ENCODE data around the gene TROAP. TPM values are rescaled to one million over a fixed set of nuclear protein-coding genes. Genes with fewer than 3 reads are reported as not detected.

TROAP gene
- total and polyA plus RNA-seq, 9 of the 15 experiments (the other 6 are each of a cell fraction or from before 2014, with no cell fraction given) = 46.4 to 171 (median 59.8) TPM

GRCh38 chr12:49296034-49296835 is 26.8 kb upstream of the TROAP start (continued):
- no peak for TF ChIP-seq USF2 (CRISPR knock-in tag; IDR thresholded peaks at IDR 0.05)
- TF ChIP-seq ZNF232 (CRISPR knock-in tag; IDR thresholded peaks at IDR 0.05) = no peak
- TF ChIP-seq ZBTB17 (CRISPR knock-in tag; IDR thresholded peaks at IDR 0.05) = no peak
- TF ChIP-seq ZNF668 (CRISPR knock-in tag; IDR thresholded peaks at IDR 0.05) = no peak
- no peak for TF ChIP-seq DLX4 (CRISPR knock-in tag; IDR thresholded peaks at IDR 0.05)
- TF ChIP-seq SETDB1 (IDR thresholded peaks at IDR 0.05; ENCODE audit: low read length) = no peak
- no peak for TF ChIP-seq CBX8 (IDR thresholded peaks at IDR 0.05; ENCODE audit: borderline replicate concordance, extremely low read depth, low read depth, low read length, poor library complexity, severe bottlenecking)
- TF ChIP-seq TRIM28 (IDR thresholded peaks at IDR 0.05) = no peak
- peak; percentile 12; the same call in 1 of the 2 replicates for TF ChIP-seq BCOR (IDR thresholded peaks at IDR 0.05)
- no peak for TF ChIP-seq TSHZ1 (CRISPR knock-in tag; IDR thresholded peaks at IDR 0.05)
- no peak for TF ChIP-seq MCM2 (IDR thresholded peaks at IDR 0.05; ENCODE audit: low read depth)
- TF ChIP-seq HMGXB4 (CRISPR knock-in tag; IDR thresholded peaks at IDR 0.05) = no peak; the same call in 1 of the 2 replicates
- no peak for TF ChIP-seq AFF4 (CRISPR knock-in tag; IDR thresholded peaks at IDR 0.05)
- no peak for TF ChIP-seq ZBTB2 (IDR thresholded peaks at IDR 0.05)

Measured in K562 (cell line).